GM23338 (cell line): ENCODE data around the gene CHPF.

Source experiments
- CREB1 ChIP-seq: fragments of 250-450 bp; sonication (Bioruptor Pico); IDR thresholded peaks from 2 replicates; pipeline ENCODE4 v1.5.0; 2020; ENCODE audit warnings: low read depth, mild to moderate bottlenecking, moderate library complexity
- ETS1 ChIP-seq: IDR thresholded peaks from 2 replicates; pipeline ENCODE4 v1.6.1; 2016; ENCODE audit warnings: antibody characterized with exemption
- EZH2 ChIP-seq: fragments of 200-600 bp; sonication (generic); IDR thresholded peaks from one replicate; pipeline ENCODE4 v1.8.0; 2017; ENCODE audit warnings: antibody characterized with exemption, mild to moderate bottlenecking, low read depth; ENCODE audit not compliant: unreplicated experiment
- EZH2phosphoT487 ChIP-seq: fragments of 200-600 bp; sonication (generic); IDR thresholded peaks from one replicate; pipeline ENCODE4 v1.8.1; 2018; ENCODE audit warnings: antibody characterized with exemption; ENCODE audit not compliant: unreplicated experiment
- JUNB ChIP-seq: IDR thresholded peaks from one replicate; pipeline ENCODE4 v1.6.1; 2016; ENCODE audit warnings: antibody characterized with exemption; ENCODE audit not compliant: unreplicated experiment
- NANOG ChIP-seq: IDR thresholded peaks from 2 replicates; pipeline ENCODE4 v1.6.1; 2016; ENCODE audit warnings: antibody characterized with exemption, borderline replicate concordance
- POLR2AphosphoS5 ChIP-seq: IDR thresholded peaks from 2 replicates; pipeline ENCODE4 v1.6.1; 2016; ENCODE audit warnings: antibody characterized with exemption, low read depth
- REST ChIP-seq: IDR thresholded peaks from one replicate; pipeline ENCODE4 v1.6.1; 2018; ENCODE audit warnings: antibody characterized with exemption; ENCODE audit not compliant: unreplicated experiment
- STAT1 ChIP-seq: IDR thresholded peaks from one replicate; pipeline ENCODE4 v1.6.1; 2016; ENCODE audit warnings: antibody characterized with exemption; ENCODE audit not compliant: unreplicated experiment
- ZNF114 ChIP-seq: fragments of 250-450 bp; sonication (Bioruptor Pico); IDR thresholded peaks from 2 replicates; pipeline ENCODE4 v1.5.0; 2020; ENCODE audit warnings: mild to moderate bottlenecking, moderate library complexity
- ZNF331 ChIP-seq: fragments of 250-450 bp; sonication (Bioruptor Pico); IDR thresholded peaks from 2 replicates; pipeline ENCODE4 v1.5.0; 2020; ENCODE audit warnings: low read depth, mild to moderate bottlenecking, moderate library complexity
- TF ChIP-seq, protein P1 (sequence below), 2 experiments: fragments of 200-600 bp in 1 of 2; sonication (generic) in 1 of 2; conservative IDR thresholded peaks; 2 replicates each; pipeline versions ENCODE4 v1.5.1 to v1.6.1; 2016 to 2017; ENCODE audit warnings: antibody characterized with exemption in 2 of 2, low read depth in 2 of 2, mild to moderate bottlenecking in 2 of 2, moderate library complexity in 1 of 2

GRCh38 chr2:219496825-219497494 lies 46.6 kb downstream of the CHPF start:
- TF ChIP-seq, protein P1, sequence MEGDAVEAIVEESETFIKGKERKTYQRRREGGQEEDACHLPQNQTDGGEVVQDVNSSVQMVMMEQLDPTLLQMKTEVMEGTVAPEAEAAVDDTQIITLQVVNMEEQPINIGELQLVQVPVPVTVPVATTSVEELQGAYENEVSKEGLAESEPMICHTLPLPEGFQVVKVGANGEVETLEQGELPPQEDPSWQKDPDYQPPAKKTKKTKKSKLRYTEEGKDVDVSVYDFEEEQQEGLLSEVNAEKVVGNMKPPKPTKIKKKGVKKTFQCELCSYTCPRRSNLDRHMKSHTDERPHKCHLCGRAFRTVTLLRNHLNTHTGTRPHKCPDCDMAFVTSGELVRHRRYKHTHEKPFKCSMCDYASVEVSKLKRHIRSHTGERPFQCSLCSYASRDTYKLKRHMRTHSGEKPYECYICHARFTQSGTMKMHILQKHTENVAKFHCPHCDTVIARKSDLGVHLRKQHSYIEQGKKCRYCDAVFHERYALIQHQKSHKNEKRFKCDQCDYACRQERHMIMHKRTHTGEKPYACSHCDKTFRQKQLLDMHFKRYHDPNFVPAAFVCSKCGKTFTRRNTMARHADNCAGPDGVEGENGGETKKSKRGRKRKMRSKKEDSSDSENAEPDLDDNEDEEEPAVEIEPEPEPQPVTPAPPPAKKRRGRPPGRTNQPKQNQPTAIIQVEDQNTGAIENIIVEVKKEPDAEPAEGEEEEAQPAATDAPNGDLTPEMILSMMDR (conservative IDR thresholded peaks at IDR 0.05; ENCODE audit: low read depth in 2 of 2) = no peak
- TF ChIP-seq JUNB = no peak
- no peak for TF ChIP-seq NANOG
- TF ChIP-seq EZH2phosphoT487 = no peak
- no peak for TF ChIP-seq EZH2
- TF ChIP-seq POLR2AphosphoS5 = no peak
- no peak for TF ChIP-seq REST
- TF ChIP-seq STAT1 = no peak
- no peak for TF ChIP-seq ZNF331
- TF ChIP-seq ZNF114 (CRISPR knock-in tag) = no peak
- no peak for TF ChIP-seq CREB1 (CRISPR knock-in tag)
- no peak for TF ChIP-seq ETS1
